Ishikawa (cell line): Measurements from ENCODE around the gene C1R.

ENCODE experiments used
- CEBPB ChIP-seq: IDR thresholded peaks from 2 replicates; pipeline ENCODE4 v1.6.1; 2012
- CREB1 ChIP-seq: IDR thresholded peaks from 2 replicates; pipeline ENCODE4 v1.6.1; 2012; ENCODE audit warnings: low read depth
- EGR1 ChIP-seq: IDR thresholded peaks from 2 replicates; pipeline ENCODE4 v1.6.1; 2012
- EP300 ChIP-seq: IDR thresholded peaks from 2 replicates; pipeline ENCODE4 v1.6.1; 2012; ENCODE audit warnings: borderline replicate concordance
- FOXM1 ChIP-seq: IDR thresholded peaks from 2 replicates; pipeline ENCODE4 v1.6.1; 2012; ENCODE audit warnings: low read depth, borderline replicate concordance
- NFIC ChIP-seq: IDR thresholded peaks from 2 replicates; pipeline ENCODE4 v1.6.1; 2012
- RAD21 ChIP-seq: IDR thresholded peaks from 2 replicates; pipeline ENCODE4 v1.6.1; 2012; ENCODE audit warnings: low read depth
- TAF1 ChIP-seq: IDR thresholded peaks from 2 replicates; pipeline ENCODE4 v1.6.1; 2012; ENCODE audit warnings: low read depth, mild to moderate bottlenecking
- TCF12 ChIP-seq: IDR thresholded peaks from 2 replicates; pipeline ENCODE4 v1.6.1; 2012; ENCODE audit warnings: low read depth
- TEAD4 ChIP-seq: IDR thresholded peaks from 2 replicates; pipeline ENCODE4 v1.6.1; 2012
- YY1 ChIP-seq: IDR thresholded peaks from 2 replicates; pipeline ENCODE4 v1.6.1; 2012; ENCODE audit warnings: low read depth
- ZBTB7A ChIP-seq: IDR thresholded peaks from 2 replicates; pipeline ENCODE4 v1.6.1; 2012; ENCODE audit warnings: low read depth
- TF ChIP-seq, protein P1 (sequence below): IDR thresholded peaks from 2 replicates; pipeline ENCODE4 v1.6.1; 2012
- TF ChIP-seq, protein P2 (sequence below): IDR thresholded peaks from 2 replicates; pipeline ENCODE4 v1.6.1; 2012; ENCODE audit warnings: low read depth, mild to moderate bottlenecking
- TF ChIP-seq, protein P3 (sequence below): IDR thresholded peaks from 2 replicates; pipeline ENCODE4 v1.6.1; 2012

C1R gene

DNA sequence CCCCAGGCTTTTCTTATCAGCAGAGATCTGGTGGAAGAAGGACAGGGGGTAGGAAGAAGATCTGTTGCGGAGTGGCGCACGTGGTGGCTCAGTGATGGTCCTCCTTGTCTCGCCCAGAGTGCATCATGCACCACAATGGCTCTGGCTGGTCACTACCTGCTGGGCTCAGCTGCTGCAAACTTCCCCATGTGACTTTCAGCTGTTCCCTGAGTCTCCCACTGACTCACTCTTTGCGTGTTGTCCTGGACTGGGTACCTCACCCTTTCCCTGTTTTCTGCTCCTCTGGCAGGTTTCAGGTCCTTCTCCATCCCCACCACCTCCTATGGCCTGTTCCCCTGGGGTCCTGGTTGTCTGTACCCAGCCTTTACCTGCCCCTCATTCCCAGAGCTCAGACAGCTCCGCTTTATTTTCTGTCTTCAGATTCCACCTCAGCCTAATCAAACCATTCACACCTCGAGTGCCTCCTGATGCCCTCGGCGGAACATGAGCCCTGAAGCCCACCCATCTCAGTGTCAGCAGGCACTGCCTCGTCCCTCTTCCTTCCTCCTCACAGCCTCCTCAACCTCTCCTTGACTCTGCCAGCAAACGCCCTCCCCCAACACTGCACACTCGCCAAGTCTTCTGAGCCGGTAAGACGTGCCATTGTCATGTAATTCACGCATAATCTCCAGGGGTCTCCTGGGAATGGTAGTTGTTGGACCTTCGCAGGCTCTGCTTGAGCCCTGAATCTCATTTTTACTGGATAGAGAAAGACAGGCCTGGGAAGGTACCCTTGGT is 1.8 kb downstream of the C1R start:
- no peak for TF ChIP-seq RAD21
- TF ChIP-seq, protein P1, sequence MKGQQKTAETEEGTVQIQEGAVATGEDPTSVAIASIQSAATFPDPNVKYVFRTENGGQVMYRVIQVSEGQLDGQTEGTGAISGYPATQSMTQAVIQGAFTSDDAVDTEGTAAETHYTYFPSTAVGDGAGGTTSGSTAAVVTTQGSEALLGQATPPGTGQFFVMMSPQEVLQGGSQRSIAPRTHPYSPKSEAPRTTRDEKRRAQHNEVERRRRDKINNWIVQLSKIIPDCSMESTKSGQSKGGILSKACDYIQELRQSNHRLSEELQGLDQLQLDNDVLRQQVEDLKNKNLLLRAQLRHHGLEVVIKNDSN = no peak
- no peak for TF ChIP-seq CREB1
- no peak for TF ChIP-seq EGR1
- no peak for TF ChIP-seq ZBTB7A
- no peak for TF ChIP-seq YY1
- no peak for TF ChIP-seq CEBPB
- TF ChIP-seq, protein P2, sequence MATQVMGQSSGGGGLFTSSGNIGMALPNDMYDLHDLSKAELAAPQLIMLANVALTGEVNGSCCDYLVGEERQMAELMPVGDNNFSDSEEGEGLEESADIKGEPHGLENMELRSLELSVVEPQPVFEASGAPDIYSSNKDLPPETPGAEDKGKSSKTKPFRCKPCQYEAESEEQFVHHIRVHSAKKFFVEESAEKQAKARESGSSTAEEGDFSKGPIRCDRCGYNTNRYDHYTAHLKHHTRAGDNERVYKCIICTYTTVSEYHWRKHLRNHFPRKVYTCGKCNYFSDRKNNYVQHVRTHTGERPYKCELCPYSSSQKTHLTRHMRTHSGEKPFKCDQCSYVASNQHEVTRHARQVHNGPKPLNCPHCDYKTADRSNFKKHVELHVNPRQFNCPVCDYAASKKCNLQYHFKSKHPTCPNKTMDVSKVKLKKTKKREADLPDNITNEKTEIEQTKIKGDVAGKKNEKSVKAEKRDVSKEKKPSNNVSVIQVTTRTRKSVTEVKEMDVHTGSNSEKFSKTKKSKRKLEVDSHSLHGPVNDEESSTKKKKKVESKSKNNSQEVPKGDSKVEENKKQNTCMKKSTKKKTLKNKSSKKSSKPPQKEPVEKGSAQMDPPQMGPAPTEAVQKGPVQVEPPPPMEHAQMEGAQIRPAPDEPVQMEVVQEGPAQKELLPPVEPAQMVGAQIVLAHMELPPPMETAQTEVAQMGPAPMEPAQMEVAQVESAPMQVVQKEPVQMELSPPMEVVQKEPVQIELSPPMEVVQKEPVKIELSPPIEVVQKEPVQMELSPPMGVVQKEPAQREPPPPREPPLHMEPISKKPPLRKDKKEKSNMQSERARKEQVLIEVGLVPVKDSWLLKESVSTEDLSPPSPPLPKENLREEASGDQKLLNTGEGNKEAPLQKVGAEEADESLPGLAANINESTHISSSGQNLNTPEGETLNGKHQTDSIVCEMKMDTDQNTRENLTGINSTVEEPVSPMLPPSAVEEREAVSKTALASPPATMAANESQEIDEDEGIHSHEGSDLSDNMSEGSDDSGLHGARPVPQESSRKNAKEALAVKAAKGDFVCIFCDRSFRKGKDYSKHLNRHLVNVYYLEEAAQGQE = no peak
- no peak for TF ChIP-seq FOXM1
- no peak for TF ChIP-seq TAF1
- TF ChIP-seq, protein P3, sequence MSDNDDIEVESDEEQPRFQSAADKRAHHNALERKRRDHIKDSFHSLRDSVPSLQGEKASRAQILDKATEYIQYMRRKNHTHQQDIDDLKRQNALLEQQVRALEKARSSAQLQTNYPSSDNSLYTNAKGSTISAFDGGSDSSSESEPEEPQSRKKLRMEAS = no peak
- no peak for TF ChIP-seq TCF12
- no peak for TF ChIP-seq EP300
- no peak for TF ChIP-seq NFIC

DNA sequence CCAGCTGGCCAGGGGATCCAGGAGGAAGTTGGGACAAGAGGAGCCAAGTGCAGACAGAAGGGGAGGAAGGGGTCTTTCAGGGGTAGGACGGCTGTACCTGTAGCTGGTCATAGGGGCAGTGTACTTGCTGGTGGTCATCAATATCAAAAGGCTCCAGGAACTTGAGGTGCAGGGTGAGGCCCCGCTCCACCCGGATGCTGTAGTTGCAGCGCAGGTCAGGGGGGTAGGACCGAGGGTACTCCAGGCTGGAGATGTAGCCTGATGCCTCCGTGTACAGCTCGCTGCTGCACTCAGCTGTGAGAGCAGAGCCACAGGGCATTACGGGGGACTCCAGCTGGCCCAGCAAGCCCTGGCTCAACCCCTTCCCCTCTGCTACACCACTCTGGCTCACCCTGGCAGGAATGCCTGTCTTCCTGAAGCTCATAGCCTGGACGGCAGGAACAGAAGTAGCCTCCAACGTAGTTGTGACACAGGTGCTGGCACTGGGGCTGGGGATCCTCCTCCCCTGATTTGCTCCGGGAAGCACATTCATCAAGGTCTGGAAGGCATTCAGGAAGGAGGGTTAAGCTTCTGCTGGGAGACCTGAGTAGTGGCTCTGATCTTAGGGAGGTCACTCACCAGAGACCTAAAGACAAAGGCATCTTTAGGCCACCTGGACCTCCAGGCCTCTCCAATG is 2.9 kb downstream of the C1R start:
- TF ChIP-seq EP300 (no peak), RAD21 (no peak), FOXM1 (no peak), CEBPB (no peak), TAF1 (no peak), CREB1 (no peak), NFIC (no peak), TEAD4 (no peak), TCF12 (no peak), EGR1 (no peak), ZBTB7A (no peak), YY1 (no peak)
- TF ChIP-seq, protein P2 = no peak
- TF ChIP-seq, protein P1 = no peak
- TF ChIP-seq, protein P3 = no peak

DNA sequence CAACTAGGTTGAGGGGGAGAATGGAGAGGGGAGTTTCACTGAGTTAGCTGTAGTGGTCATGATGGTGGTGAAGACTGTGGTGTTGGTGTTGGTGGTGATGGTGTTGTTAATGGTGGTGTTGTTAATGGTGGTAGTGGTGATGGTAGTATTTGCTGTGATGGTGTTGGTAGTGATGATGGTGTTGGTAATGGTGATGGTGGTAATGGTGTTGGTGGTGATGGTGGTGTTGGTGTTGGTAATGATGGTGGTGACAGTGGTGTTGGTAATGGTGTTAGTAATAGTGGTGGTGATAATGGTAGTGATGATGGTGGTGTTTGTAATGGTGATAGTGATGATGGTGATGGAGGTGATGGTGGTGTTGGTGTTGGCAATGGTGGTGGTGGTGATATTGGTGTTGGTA is 9.1 kb downstream of the C1R start:
- TF ChIP-seq ZBTB7A = no peak
- TF ChIP-seq, protein P1 = no peak
- no peak for TF ChIP-seq RAD21
- TF ChIP-seq, protein P2 = no peak
- TF ChIP-seq YY1 = no peak
- TF ChIP-seq FOXM1 = no peak
- TF ChIP-seq TEAD4 = no peak
- TF ChIP-seq EP300 = no peak
- TF ChIP-seq TCF12 = no peak
- TF ChIP-seq NFIC = no peak
- no peak for TF ChIP-seq TAF1
- no peak for TF ChIP-seq CREB1
- TF ChIP-seq, protein P3 = no peak
- no peak for TF ChIP-seq CEBPB
